ENCODE results near the gene TAS2R7.

TAS2R7 gene

GRCh38 chr12:10756194-10756593, 46.2 kb downstream of the TAS2R7 start:
- DNase-seq (ENCODE audit: low read depth, low spot score) = no peak
- no peak overlapping the region for H3K4me3 ChIP-seq (ENCODE audit: low read length)

GRCh38 chr12:10753059-10753458, 49.4 kb downstream of the TAS2R7 start:
- DNase-seq (ENCODE audit: low read depth, low spot score) = no peak
- no peak overlapping the region for H3K4me3 ChIP-seq (ENCODE audit: low read length)
